GM12874 (cell line): ENCODE data around the gene POU6F2.

Source experiments
- CTCF ChIP-seq: IDR thresholded peaks from 2 replicates; pipeline ENCODE4 v1.5.1; 2011; ENCODE audit warnings: low read depth, mild to moderate bottlenecking, control low read depth, low read length, moderate library complexity; ENCODE audit not compliant: insufficient read depth

POU6F2 gene

GRCh38 chr7:39249635-39250152 is 272.0 kb downstream of the POU6F2 start:
- no peak for TF ChIP-seq CTCF

DNA sequence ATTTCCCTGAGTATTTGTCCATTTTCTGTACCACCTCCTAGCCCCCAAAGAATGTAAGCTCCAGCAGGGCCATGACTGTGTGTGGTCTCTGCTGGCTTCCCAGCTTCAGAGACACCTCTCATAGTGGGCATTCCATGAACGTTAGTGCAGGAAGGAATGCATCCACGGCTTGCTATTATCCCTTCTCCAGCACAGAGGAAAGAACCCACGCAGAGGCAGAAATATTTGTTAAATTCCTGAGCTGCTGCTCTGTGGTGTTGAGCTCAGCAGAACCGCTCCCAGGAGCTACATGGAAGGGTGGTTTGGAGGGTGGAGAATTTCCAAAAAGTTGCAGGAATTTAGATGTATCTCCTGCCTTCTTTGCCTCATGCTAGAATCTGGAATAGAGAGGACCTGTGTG is 275.2 kb downstream of the POU6F2 start:
- no peak for TF ChIP-seq CTCF

DNA sequence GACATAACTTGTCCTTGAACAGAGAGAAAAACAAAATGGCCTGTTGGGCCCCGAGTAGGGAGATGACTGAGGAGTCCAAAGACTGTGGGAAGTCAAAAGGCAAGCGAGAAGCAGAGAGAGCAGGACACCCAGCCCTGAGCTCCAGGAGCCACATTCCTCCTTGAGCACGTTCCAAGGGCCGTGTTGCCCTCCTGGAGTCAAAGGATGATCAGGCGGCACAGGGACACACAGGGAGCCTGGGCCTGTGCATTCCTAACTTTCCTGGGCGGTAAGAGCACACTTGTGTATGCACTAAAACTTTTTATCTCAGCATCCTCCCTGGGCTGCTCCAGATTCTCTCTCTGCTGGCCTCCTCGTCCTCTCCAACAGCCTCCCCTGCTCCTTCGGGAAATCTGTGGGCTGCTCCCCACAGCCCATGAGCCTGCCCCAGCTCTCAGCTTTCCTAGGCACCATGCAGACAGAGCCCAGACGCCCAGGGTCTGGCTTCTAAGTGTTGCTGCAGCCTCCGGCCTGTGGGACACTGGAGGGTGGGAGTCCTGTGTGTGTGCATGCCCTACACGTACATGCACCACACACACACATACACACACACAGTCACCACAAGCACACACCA is 281.8 kb downstream of the POU6F2 start:
- TF ChIP-seq CTCF, result no peak

GRCh38 chr7:39260279-39260844 is 282.7 kb downstream of the POU6F2 start:
- no peak for TF ChIP-seq CTCF

- TF ChIP-seq CTCF, result no peak
These were observed 284.1 kb downstream of the POU6F2 start for GRCh38 chr7:39261771-39262170.

DNA sequence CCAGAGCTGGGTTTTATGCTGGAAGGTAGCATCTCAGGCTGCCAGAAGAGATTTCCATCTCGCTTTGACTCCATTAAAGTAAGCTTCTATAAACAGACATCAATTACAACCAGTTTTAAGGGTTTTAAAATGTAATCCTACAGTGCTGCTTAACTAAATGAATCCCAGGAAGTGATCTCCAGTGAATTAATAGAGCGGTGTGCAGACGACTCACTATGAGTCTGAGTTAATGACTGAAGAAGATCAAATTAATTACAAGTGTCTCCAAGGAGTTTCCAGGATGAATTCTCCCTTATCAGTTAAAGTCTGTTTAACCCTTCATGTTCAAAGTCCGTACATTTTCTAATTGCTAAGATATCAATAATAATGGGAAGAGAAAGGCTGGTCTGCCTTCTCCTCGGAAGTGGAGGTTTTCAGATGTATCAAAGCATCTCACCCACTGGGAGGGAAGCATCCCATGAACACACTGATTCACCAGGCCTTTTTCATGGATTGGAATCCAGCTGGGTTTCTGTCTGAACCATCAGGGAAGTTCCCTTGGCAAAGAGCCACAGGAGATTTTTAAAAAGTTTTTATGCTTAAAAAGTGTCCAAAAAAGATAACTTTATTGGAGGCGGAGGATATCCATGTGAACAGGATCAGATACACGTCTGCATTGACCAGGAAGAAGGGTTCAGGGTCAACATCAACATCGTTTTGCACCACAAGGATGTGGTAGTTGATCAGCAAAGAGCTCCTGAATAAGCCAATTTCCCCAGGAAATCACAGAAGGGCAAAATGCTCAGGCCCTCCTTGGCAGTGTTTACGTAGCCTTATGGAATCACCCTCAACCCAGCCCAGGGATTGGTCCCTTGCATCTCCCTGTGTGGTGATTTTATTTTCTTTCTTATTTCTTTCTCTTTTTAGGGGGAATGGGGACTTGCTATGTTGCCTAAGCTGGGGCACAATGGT is 288.2 kb downstream of the POU6F2 start:
- TF ChIP-seq CTCF, result no peak

- TF ChIP-seq CTCF, result no peak
These were observed 291.3 kb downstream of the POU6F2 start for GRCh38 chr7:39269034-39269433.
